HepG2 (cell line): Measurements from ENCODE around the gene CPT1C. TPM values are rescaled to one million over a fixed set of nuclear protein-coding genes. Genes with fewer than 3 reads are reported as not detected.
A peak's percentile ranks its signal among the peaks of the same experiment; 100 is the strongest.

ENCODE experiments used
- AGO2 ChIP-seq: fragments of 200-400 bp; formaldehyde crosslinking; optimal IDR thresholded peaks from 2 replicates; pipeline ENCODE3; 2017; ENCODE audit warnings: mild to moderate bottlenecking, low read depth, low read length, moderate library complexity
- CAMTA2 ChIP-seq: sonication (generic); formaldehyde crosslinking; IDR thresholded peaks from 2 replicates; pipeline ENCODE4 v1.4.0; 2020; ENCODE audit warnings: mild to moderate bottlenecking, missing genetic modification reagents, borderline replicate concordance
- CBFB ChIP-seq: sonication (generic); formaldehyde crosslinking; IDR thresholded peaks from 2 replicates; pipeline ENCODE4 v1.4.0; 2020; ENCODE audit warnings: missing genetic modification reagents
- ELF1 ChIP-seq: sonication (generic); formaldehyde crosslinking; IDR thresholded peaks from 2 replicates; pipeline ENCODE4 v1.4.0; 2020; ENCODE audit warnings: missing genetic modification reagents
- ETV6 ChIP-seq: sonication (generic); formaldehyde crosslinking; conservative IDR thresholded peaks from 2 replicates; pipeline ENCODE4 v1.4.0; 2020; ENCODE audit warnings: missing genetic modification reagents
- KAT8 ChIP-seq: IDR thresholded peaks from 2 replicates; pipeline ENCODE4 v1.6.1; 2016; ENCODE audit warnings: missing genetic modification reagents, missing compliant biosample characterization
- MXI1 ChIP-seq: IDR thresholded peaks from 3 replicates; pipeline ENCODE4 v1.6.1; 2012; ENCODE audit warnings: low read depth, low read length, inconsistent platforms, borderline replicate concordance
- POLR2G ChIP-seq: fragments of 200-400 bp; formaldehyde crosslinking; IDR thresholded peaks from 2 replicates; pipeline ENCODE4 v1.6.1; 2018; ENCODE audit warnings: mild to moderate bottlenecking, low read depth, low read length, moderate library complexity
- SP2 ChIP-seq: sonication (generic); formaldehyde crosslinking; IDR thresholded peaks from 2 replicates; pipeline ENCODE4 v1.5.1; 2020; ENCODE audit warnings: mild to moderate bottlenecking, missing genetic modification reagents
- SRSF1 ChIP-seq: fragments of 200-400 bp; formaldehyde crosslinking; optimal IDR thresholded peaks from 2 replicates; pipeline ENCODE3; 2017; ENCODE audit warnings: mild to moderate bottlenecking, low read depth, low read length, moderate library complexity
- ZBTB21 ChIP-seq: sonication (generic); formaldehyde crosslinking; IDR thresholded peaks from 2 replicates; pipeline ENCODE4 v1.4.0; 2020; ENCODE audit warnings: missing genetic modification reagents
- ZFY ChIP-seq: sonication (generic); formaldehyde crosslinking; IDR thresholded peaks from 2 replicates; pipeline ENCODE4 v1.4.0; 2020; ENCODE audit warnings: missing genetic modification reagents
- ZNF333 ChIP-seq: sonication (generic); formaldehyde crosslinking; IDR thresholded peaks from 2 replicates; pipeline ENCODE4 v1.4.0; 2020; ENCODE audit warnings: mild to moderate bottlenecking, missing genetic modification reagents, borderline replicate concordance
- polyA plus RNA-seq, 8 experiments: library from polyadenylated mRNA; depleted of rRNA in 3 of 8; stranded (reverse) in 7 of 8; unstranded in 1 of 8; fragments of >200 nt; fragmentation: Illumina TruSeq in 4 of 8; extraction: Trizol in 4 of 8; gene quantifications; 2 replicates each; pipeline versions ENCODE4 v1.2.1 to v1.2.3, GENCODE V29; 2011 to 2016; ENCODE audit warnings: low read depth in 4 of 8, missing spikeins in 1 of 8, mixed read lengths in 1 of 8; ENCODE audit not compliant: insufficient read depth in 1 of 8
- total RNA-seq, 5 experiments: library from RNA; depleted of rRNA; stranded (reverse); fragments of >200 nt; fragmentation: Illumina TruSeq; extraction: Trizol; gene quantifications; 2 replicates each; pipeline ENCODE4 v1.2.3, GENCODE V29; 2016; ENCODE audit warnings: low read depth in 1 of 5
- TF ChIP-seq, protein P1 (sequence below): fragments of 450-650 bp; IDR thresholded peaks from 2 replicates; pipeline ENCODE4 v1.6.1; 2017; ENCODE audit warnings: mild to moderate bottlenecking
- TF ChIP-seq, protein P2 (sequence below): IDR thresholded peaks from 2 replicates; pipeline ENCODE4 v1.6.1; 2012; ENCODE audit warnings: inconsistent platforms
- TF ChIP-seq, protein P3 (sequence below): sonication (generic); formaldehyde crosslinking; IDR thresholded peaks from 2 replicates; pipeline ENCODE4 v1.8.0; 2022; ENCODE audit warnings: mild to moderate bottlenecking, missing genetic modification reagents
- TF ChIP-seq, protein P4 (sequence below): sonication (generic); formaldehyde crosslinking; IDR thresholded peaks from 2 replicates; pipeline ENCODE4 v1.8.0; 2022; ENCODE audit warnings: mild to moderate bottlenecking, missing genetic modification reagents, moderate library complexity
- TF ChIP-seq, protein P5 (sequence below): sonication (generic); formaldehyde crosslinking; IDR thresholded peaks from 2 replicates; pipeline ENCODE4 v1.5.1; 2020; ENCODE audit warnings: mild to moderate bottlenecking, missing genetic modification reagents

The CPT1C gene
- total and polyA plus RNA-seq, 2 of the 13 experiments (the other 11 are each of a cell fraction or from before 2014, with no cell fraction given) = 0.18 TPM; not detected in 1

DNA sequence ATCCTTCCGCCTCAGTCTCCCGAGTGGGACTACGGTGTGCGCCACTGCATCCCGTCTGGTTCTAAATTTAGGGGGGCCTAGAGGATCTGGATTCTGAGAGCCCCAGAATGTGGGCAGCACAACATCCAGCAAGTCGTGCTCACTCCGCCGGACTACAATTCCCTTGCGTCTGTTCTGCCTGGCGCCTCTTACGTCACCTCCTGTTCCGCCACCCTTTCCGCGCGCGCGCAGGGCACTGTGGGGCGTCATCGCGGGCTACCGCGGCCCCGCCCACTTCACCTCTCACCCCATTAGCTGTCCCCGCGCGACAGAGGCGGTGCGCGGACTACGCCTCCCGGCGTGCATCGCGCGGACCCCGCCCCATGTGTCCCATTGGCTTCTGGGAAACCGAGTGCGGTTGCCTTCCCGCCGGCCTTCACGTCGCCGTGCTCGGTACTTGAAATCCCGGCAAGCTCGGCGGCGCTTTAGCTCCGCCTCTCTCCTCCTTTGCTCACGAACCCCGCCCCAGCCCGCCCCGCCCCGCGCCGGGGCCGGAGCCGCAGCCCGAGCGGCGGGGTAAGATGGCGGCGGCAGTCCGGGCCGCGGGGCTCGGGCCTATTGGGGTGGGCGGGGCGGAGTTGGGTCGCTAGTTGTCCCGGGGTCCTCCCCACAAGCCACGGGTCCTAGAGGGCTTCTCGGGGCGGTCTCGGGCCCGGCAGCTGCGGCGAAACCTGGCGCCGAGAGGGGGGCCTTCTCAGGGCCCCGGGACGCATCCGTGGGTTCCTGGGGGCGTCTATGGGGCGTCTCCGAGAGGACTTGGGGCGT, 49.0 kb upstream of the CPT1C start, which contains the start of gene SCAF1 (continued):
- TF ChIP-seq, protein P1, sequence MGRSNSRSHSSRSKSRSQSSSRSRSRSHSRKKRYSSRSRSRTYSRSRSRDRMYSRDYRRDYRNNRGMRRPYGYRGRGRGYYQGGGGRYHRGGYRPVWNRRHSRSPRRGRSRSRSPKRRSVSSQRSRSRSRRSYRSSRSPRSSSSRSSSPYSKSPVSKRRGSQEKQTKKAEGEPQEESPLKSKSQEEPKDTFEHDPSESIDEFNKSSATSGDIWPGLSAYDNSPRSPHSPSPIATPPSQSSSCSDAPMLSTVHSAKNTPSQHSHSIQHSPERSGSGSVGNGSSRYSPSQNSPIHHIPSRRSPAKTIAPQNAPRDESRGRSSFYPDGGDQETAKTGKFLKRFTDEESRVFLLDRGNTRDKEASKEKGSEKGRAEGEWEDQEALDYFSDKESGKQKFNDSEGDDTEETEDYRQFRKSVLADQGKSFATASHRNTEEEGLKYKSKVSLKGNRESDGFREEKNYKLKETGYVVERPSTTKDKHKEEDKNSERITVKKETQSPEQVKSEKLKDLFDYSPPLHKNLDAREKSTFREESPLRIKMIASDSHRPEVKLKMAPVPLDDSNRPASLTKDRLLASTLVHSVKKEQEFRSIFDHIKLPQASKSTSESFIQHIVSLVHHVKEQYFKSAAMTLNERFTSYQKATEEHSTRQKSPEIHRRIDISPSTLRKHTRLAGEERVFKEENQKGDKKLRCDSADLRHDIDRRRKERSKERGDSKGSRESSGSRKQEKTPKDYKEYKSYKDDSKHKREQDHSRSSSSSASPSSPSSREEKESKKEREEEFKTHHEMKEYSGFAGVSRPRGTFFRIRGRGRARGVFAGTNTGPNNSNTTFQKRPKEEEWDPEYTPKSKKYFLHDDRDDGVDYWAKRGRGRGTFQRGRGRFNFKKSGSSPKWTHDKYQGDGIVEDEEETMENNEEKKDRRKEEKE = no peak
- TF ChIP-seq, protein P2, sequence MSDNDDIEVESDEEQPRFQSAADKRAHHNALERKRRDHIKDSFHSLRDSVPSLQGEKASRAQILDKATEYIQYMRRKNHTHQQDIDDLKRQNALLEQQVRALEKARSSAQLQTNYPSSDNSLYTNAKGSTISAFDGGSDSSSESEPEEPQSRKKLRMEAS = peak; percentile 67
- TF ChIP-seq ETV6 (CRISPR knock-in tag) = no peak
- 0 out of 2 replicates have a peak, but pooled peaks have one; percentile 28 for TF ChIP-seq ZNF333 (CRISPR knock-in tag)
- TF ChIP-seq, protein P3, sequence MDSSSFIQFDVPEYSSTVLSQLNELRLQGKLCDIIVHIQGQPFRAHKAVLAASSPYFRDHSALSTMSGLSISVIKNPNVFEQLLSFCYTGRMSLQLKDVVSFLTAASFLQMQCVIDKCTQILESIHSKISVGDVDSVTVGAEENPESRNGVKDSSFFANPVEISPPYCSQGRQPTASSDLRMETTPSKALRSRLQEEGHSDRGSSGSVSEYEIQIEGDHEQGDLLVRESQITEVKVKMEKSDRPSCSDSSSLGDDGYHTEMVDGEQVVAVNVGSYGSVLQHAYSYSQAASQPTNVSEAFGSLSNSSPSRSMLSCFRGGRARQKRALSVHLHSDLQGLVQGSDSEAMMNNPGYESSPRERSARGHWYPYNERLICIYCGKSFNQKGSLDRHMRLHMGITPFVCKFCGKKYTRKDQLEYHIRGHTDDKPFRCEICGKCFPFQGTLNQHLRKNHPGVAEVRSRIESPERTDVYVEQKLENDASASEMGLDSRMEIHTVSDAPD = no peak
- TF ChIP-seq, protein P4, sequence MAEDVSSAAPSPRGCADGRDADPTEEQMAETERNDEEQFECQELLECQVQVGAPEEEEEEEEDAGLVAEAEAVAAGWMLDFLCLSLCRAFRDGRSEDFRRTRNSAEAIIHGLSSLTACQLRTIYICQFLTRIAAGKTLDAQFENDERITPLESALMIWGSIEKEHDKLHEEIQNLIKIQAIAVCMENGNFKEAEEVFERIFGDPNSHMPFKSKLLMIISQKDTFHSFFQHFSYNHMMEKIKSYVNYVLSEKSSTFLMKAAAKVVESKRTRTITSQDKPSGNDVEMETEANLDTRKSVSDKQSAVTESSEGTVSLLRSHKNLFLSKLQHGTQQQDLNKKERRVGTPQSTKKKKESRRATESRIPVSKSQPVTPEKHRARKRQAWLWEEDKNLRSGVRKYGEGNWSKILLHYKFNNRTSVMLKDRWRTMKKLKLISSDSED (CRISPR knock-in tag) = no peak
- TF ChIP-seq MXI1 = peak; percentile 85; the same call in 1 of the 3 replicates
- peak; percentile 81; the same call in 1 of the 2 replicates for TF ChIP-seq KAT8
- peak; percentile 80 for TF ChIP-seq ZFY (CRISPR knock-in tag)
- TF ChIP-seq AGO2 = peak; percentile 81
- no peak for TF ChIP-seq SRSF1
- TF ChIP-seq CBFB (CRISPR knock-in tag) = peak; percentile 74; the same call in 1 of the 2 replicates
- peak; percentile 36; the same call in 1 of the 2 replicates for TF ChIP-seq ZBTB21 (CRISPR knock-in tag)
- peak; percentile 75 for TF ChIP-seq SP2 (CRISPR knock-in tag)
- peak; percentile 85 for TF ChIP-seq ELF1
- no peak for TF ChIP-seq CAMTA2 (CRISPR knock-in tag)
- TF ChIP-seq, protein P5, sequence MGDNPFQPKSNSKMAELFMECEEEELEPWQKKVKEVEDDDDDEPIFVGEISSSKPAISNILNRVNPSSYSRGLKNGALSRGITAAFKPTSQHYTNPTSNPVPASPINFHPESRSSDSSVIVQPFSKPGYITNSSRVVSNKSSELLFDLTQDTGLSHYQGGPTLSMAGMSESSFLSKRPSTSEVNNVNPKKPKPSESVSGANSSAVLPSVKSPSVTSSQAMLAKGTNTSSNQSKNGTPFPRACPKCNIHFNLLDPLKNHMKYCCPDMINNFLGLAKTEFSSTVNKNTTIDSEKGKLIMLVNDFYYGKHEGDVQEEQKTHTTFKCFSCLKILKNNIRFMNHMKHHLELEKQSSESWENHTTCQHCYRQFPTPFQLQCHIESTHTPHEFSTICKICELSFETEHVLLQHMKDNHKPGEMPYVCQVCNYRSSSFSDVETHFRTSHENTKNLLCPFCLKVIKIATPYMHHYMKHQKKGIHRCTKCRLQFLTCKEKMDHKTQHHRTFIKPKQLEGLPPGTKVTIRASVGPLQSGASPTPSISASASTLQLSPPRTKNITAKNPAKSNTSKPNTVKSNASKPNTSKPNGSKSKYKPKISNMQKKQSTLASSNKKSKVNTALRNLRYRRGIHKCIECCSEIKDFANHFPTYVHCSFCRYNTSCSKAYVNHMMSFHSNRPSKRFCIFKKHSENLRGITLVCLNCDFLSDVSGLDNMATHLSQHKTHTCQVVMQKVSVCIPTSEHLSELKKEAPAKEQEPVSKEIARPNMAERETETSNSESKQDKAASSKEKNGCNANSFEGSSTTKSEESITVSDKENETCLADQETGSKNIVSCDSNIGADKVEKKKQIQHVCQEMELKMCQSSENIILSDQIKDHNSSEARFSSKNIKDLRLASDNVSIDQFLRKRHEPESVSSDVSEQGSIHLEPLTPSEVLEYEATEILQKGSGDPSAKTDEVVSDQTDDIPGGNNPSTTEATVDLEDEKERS (CRISPR knock-in tag) = peak; percentile 2; the same call in 1 of the 2 replicates
- TF ChIP-seq POLR2G = peak; percentile 84
